ENCODE measurements around the gene GARNL3. TPM values are rescaled to one million over a fixed set of nuclear protein-coding genes. Genes with fewer than 3 reads are reported as not detected.

Gene GARNL3
- total and polyA plus RNA-seq, 2 donors (not counting 3 experiments of a cell fraction or from before 2014, with no cell fraction given): 1.4 to 8.3 TPM

GRCh38 chr9:127224178-127224882, 40.2 kb upstream of the GARNL3 start:
- Histone ChIP-seq H3K9me3 (replicated peaks; ENCODE audit: control insufficient read depth, insufficient read depth, low read length) (no peaks in the 10 kb centered on the region), H3K27ac (ENCODE audit: insufficient read depth, low read depth, low read length) (no peak overlapping the region), H3K4me3 (replicated peaks in 1 of 3; ENCODE audit: insufficient read depth in 1 of 3, low read depth in 1 of 3, low read length in 3 of 3) (peak overlapping the region in 2 of 3 experiments; percentile 31 to 44), H3K9me1 (replicated peaks; ENCODE audit: control insufficient read depth, extremely low read depth, insufficient read depth, low read length) (no peaks in the 10 kb centered on the region), H2AFZ (ENCODE audit: low read depth, low read length) (peak overlapping the region; percentile 91), H4K20me1 (replicated peaks; ENCODE audit: control insufficient read depth, extremely low read depth, insufficient read depth, low read length) (no peaks in the 10 kb centered on the region), H3K36me3 (ENCODE audit: control insufficient read depth in 2 of 2, extremely low read depth in 1 of 2, insufficient read depth in 2 of 2, low read length in 2 of 2) (no peaks in the 10 kb centered on the region), H3K4me2 (ENCODE audit: insufficient read depth, low read length) (peak overlapping the region; percentile 33), H3K79me2 (ENCODE audit: control insufficient read depth, insufficient read depth, low read length) (no peaks in the 10 kb centered on the region), H3K9ac (replicated peaks; ENCODE audit: extremely low read depth, insufficient read depth, low read length) (no peak overlapping the region), H3K4me1 (ENCODE audit: control insufficient read depth, extremely low read depth, insufficient read depth, low read length) (peaks cover 6% of the 10 kb centered on the region), H3K27me3 (ENCODE audit: control insufficient read depth in 2 of 2, insufficient read depth in 2 of 2, low read length in 2 of 2) (peaks cover 14 to 27% of the 10 kb centered on the region in 2 experiments)
- DNase-seq (ENCODE audit: low read depth, low spot score) (peak; percentile 86), FAIRE-seq (peak; percentile 79)
- TF ChIP-seq CTCF (IDR thresholded peaks at IDR 0.05; ENCODE audit: extremely low read depth in 1 of 2, insufficient read depth in 1 of 2, low read depth in 1 of 2, low read length in 2 of 2) (no peak), MYC (IDR thresholded peaks at IDR 0.05; ENCODE audit: low read depth, low read length) (no peak), MAX (IDR thresholded peaks at IDR 0.05; ENCODE audit: insufficient read depth, insufficient read length) (no peak), GATA2 (IDR thresholded peaks at IDR 0.05; ENCODE audit: insufficient read depth, insufficient read length, low read depth, low read length) (no peak), FOS (IDR thresholded peaks at IDR 0.05; ENCODE audit: borderline replicate concordance, insufficient read depth, low read length) (no peak), JUN (IDR thresholded peaks at IDR 0.05; ENCODE audit: borderline replicate concordance, insufficient read depth, insufficient read length, low read depth) (no peak), EZH2 (IDR thresholded peaks at IDR 0.05; ENCODE audit: borderline replicate concordance, low read depth, low read length, severe bottlenecking) (no peak), POLR2A (IDR thresholded peaks at IDR 0.05; ENCODE audit: low read depth, low read length) (no peak), POLR2AphosphoS5 (IDR thresholded peaks at IDR 0.05; ENCODE audit: insufficient read depth, low read depth, low read length) (no peak)
- CTCF ChIA-PET: interaction anchor here (0.6 to 4.5 kb wide), 20 partner anchors 10 to 510 kb away, joined by 3 to 31 read pairs (median 4); partner anchors contain the start of genes LRSAM1, RPL12, SLC2A8 and TOR2A
- POLR2A ChIA-PET: interaction anchor here (1.3 to 2.4 kb wide), 4 partner anchors 21 to 200 kb away, joined by 3 to 15 read pairs (median 4); partner anchors contain the start of gene ZNF79
- no TSS peak for BruUV-seq (replicated peaks)
- intact Hi-C loops (cut with micrococcal nuclease) (loop anchor here (1.0 kb wide), 2 partner anchors 21 to 102 kb away; partner anchors contain the start of gene ANGPTL2), dilution Hi-C loops (cut with MboI; ENCODE audit: extremely low pct_ligation_motif_present, low sequenced_read_pairs) (no loop called here)
